ENCODE results near the gene SLC66A1.
"Not testable (repeated sequence)": the region's sequence is repeated elsewhere in the genome, so short reads cannot be mapped to it uniquely, and the experiment has no call there.

The SLC66A1 gene

DNA sequence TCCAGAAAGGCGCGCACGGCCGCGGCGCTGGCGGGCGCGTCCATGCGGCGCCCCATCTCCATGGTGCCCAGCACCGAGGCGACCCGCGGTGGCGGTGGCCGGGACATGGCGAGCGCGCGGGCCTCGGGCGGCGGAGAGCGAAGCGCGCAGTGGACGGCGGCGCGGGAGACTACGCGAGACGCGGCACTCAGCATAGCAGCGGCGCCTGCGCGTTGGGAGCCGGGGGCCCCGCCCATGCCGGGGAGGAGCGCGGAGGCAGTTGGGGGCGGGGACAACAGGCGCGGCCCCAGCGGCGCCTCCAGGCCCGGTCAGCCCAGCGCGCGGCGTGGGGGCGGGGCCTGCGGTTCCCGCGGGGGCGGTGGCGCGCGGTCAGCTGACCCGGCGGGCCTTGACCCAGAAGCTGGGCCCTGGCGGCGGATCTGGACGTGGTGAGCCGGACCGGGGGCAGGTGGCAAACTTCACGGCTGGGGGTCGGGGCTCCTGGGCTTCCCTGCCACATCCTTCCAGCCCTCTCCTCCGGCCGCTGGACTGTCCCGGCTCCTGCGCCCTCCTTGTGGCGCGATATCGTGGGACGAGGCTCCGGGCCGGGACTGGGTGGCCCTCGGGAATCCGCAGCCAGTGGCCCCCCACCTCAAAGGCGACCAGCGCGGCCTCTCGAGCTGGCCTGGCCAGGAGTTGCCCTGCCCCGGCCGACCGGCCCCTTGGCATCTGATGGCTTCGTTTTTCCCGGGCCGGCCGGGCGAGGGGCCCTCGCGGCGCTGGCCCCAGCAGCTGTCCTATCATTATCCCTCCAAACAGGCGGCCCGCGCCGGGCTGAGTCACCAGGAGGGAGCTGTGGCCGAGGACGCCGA is at the start of gene SLC66A1, which contains the start of gene AKR7A2:
TSS of gene SLC66A1 (plus strand) at position 396 of the 851 bp plus-strand sequence. CDS start 5,352 bp downstream, outside the sequence.
TSS of gene AKR7A2 (minus strand) at position 214 of the 851 bp plus-strand sequence. CDS start at position 194, 20 bp downstream.
- Histone ChIP-seq H2AFZ (ENCODE audit: low read length) (no peak within 1 kb of the TSS), H3K4me2 (ENCODE audit: low read length) (peak within 1 kb of the TSS; percentile 93), H3K79me2 (ENCODE audit: insufficient read depth, low read length) (no peaks in the 10 kb centered on the region), H3K36me3 (ENCODE audit: insufficient read depth, low read length) (peaks cover 11% of the 10 kb centered on the region; the same call in 1 of the 2 replicates), H3K27ac (ENCODE audit: low read depth, low read length, poor library complexity, severe bottlenecking) (peak within 1 kb of the TSS; percentile 88), H3K9me3 (ENCODE audit: low read length) (no peaks in the 10 kb centered on the region), H3K27me3 (ENCODE audit: insufficient read depth, low read length) (no peaks in the 10 kb centered on the region), H3K4me1 (ENCODE audit: insufficient read depth, low read length, severe bottlenecking) (peaks cover 59% of the 10 kb centered on the region), H3F3A (ENCODE audit: insufficient read depth, low read length) (no peaks in the 10 kb centered on the region), H3K9me2 (ENCODE audit: low read depth, low read length) (no peaks in the 10 kb centered on the region), H3K4me3 (ENCODE audit: low read depth, low read length, poor library complexity, severe bottlenecking) (peak within 1 kb of the TSS; percentile 90), H3K9ac (ENCODE audit: low read length) (peak within 1 kb of the TSS; percentile 96), H4K20me1 (ENCODE audit: insufficient read depth, low read length) (no peaks in the 10 kb centered on the region)
- TF ChIP-seq, protein P1, sequence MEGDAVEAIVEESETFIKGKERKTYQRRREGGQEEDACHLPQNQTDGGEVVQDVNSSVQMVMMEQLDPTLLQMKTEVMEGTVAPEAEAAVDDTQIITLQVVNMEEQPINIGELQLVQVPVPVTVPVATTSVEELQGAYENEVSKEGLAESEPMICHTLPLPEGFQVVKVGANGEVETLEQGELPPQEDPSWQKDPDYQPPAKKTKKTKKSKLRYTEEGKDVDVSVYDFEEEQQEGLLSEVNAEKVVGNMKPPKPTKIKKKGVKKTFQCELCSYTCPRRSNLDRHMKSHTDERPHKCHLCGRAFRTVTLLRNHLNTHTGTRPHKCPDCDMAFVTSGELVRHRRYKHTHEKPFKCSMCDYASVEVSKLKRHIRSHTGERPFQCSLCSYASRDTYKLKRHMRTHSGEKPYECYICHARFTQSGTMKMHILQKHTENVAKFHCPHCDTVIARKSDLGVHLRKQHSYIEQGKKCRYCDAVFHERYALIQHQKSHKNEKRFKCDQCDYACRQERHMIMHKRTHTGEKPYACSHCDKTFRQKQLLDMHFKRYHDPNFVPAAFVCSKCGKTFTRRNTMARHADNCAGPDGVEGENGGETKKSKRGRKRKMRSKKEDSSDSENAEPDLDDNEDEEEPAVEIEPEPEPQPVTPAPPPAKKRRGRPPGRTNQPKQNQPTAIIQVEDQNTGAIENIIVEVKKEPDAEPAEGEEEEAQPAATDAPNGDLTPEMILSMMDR (IDR thresholded peaks at IDR 0.05; ENCODE audit: low read length), result no peak
- no peak for TF ChIP-seq EZH2 (IDR thresholded peaks at IDR 0.05; ENCODE audit: borderline replicate concordance, low read length)

- Histone ChIP-seq H3K9ac (ENCODE audit: low read length) (no peak overlapping the region), H4K20me1 (ENCODE audit: insufficient read depth, low read length) (no peaks in the 10 kb centered on the region), H3F3A (ENCODE audit: insufficient read depth, low read length) (no peaks in the 10 kb centered on the region), H3K9me2 (ENCODE audit: low read depth, low read length) (no peaks in the 10 kb centered on the region), H3K36me3 (ENCODE audit: insufficient read depth, low read length) (peaks cover 32% of the 10 kb centered on the region), H3K4me1 (ENCODE audit: insufficient read depth, low read length, severe bottlenecking) (no peaks in the 10 kb centered on the region), H3K4me2 (ENCODE audit: low read length) (no peak overlapping the region), H3K27ac (ENCODE audit: low read depth, low read length, poor library complexity, severe bottlenecking) (no peak overlapping the region), H3K27me3 (ENCODE audit: insufficient read depth, low read length) (no peaks in the 10 kb centered on the region), H3K79me2 (ENCODE audit: insufficient read depth, low read length) (no peaks in the 10 kb centered on the region), H2AFZ (ENCODE audit: low read length) (no peak overlapping the region), H3K9me3 (ENCODE audit: low read length) (no peaks in the 10 kb centered on the region), H3K4me3 (ENCODE audit: low read depth, low read length, poor library complexity, severe bottlenecking) (no peak overlapping the region)
- TF ChIP-seq EZH2 (IDR thresholded peaks at IDR 0.05; ENCODE audit: borderline replicate concordance, low read length), result no peak
- TF ChIP-seq, protein P1 (IDR thresholded peaks at IDR 0.05; ENCODE audit: low read length), result no peak
These were observed 49.4 kb upstream of the SLC66A1 start for GRCh38 chr1:19262744-19263143.

DNA sequence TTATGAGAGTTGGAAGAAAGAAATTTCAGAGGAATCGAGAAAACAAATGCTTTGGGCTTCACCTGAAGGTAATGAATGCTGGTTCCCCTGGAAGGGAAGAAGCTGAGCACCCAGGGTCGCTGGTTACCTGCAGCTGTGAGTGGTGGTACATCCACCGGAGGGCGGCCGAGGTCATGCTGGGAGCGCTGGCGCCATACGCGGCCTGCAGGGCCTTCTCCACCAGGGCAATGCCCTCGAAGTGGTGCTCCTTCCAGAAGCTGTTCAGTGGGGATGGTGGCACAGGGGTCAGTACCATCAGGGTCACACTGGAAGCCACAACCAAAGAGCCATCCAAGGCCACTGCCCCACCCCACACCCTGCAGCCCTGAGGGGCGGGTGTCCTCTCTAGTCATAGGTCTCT is 43.7 kb upstream of the SLC66A1 start:
- no peaks in the 10 kb centered on the region for H3K4me1 ChIP-seq (ENCODE audit: insufficient read depth, low read length, severe bottlenecking)
- no peak overlapping the region for H3K27ac ChIP-seq (ENCODE audit: low read depth, low read length, poor library complexity, severe bottlenecking)
- no peak for TF ChIP-seq EZH2 (IDR thresholded peaks at IDR 0.05; ENCODE audit: borderline replicate concordance, low read length)
- TF ChIP-seq, protein P1 (IDR thresholded peaks at IDR 0.05; ENCODE audit: low read length), result no peak
- H3K9ac ChIP-seq (ENCODE audit: low read length), result no peak overlapping the region
- H3K4me3 ChIP-seq (ENCODE audit: low read depth, low read length, poor library complexity, severe bottlenecking), result no peak overlapping the region
- no peak overlapping the region for H2AFZ ChIP-seq (ENCODE audit: low read length)
- H3K79me2 ChIP-seq (ENCODE audit: insufficient read depth, low read length), result no peaks in the 10 kb centered on the region
- no peaks in the 10 kb centered on the region for H3K27me3 ChIP-seq (ENCODE audit: insufficient read depth, low read length)
- no peaks in the 10 kb centered on the region for H3K9me2 ChIP-seq (ENCODE audit: low read depth, low read length)
- no peaks in the 10 kb centered on the region for H3F3A ChIP-seq (ENCODE audit: insufficient read depth, low read length)
- H3K4me2 ChIP-seq (ENCODE audit: low read length), result no peak overlapping the region
- no peaks in the 10 kb centered on the region for H4K20me1 ChIP-seq (ENCODE audit: insufficient read depth, low read length)
- no peaks in the 10 kb centered on the region for H3K36me3 ChIP-seq (ENCODE audit: insufficient read depth, low read length)
- no peaks in the 10 kb centered on the region for H3K9me3 ChIP-seq (ENCODE audit: low read length)

DNA sequence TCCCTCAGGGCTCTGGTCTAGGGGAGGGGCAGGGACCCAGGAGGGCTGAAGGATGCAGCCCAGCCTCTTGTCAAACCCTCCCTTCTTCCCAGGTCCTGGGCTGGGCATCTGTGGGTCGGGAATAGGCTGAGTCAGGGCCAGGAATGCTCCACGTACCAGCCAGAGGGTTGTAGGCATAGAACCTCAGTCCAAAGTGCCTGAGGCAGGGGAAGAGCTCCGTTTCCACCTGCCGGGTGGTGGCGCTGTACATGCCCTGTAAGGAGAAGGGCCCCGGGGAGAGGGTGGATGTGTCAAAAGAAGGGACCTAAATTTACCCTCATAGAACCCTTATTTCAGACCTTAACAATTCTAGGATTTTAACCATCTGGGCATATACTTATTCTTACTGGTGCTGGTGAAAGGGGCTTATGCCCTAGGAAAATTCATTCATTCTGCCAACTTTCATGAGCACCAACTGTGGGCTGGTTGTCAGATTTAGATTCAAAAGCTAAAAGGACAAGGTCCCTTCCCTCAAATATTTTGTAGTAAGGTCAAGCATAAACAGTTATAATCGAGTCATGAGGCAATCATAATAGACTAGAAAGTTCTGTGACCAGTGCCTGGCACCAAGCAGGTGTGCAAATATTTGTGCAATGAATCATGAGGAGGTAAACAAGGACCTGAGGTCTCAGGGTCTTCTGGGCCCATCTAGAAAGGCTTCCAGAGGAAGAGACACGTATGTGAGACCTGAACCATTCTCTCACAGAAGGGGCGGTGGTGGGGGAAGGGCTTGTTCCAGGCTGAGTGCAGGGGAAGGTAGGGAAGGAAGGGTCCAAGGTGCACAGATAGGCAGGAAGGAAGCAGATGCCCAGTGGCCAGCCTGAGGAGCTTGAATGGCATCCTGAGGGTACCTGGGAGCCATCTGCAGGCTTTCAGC is 42.4 kb upstream of the SLC66A1 start:
- not testable (repeated sequence) for H3K4me1 ChIP-seq (ENCODE audit: insufficient read depth, low read length, severe bottlenecking); H2AFZ ChIP-seq (ENCODE audit: low read length); H3K27me3 ChIP-seq (ENCODE audit: insufficient read depth, low read length); H3K27ac ChIP-seq (ENCODE audit: low read depth, low read length, poor library complexity, severe bottlenecking); H3K9me3 ChIP-seq (ENCODE audit: low read length); H3F3A ChIP-seq (ENCODE audit: insufficient read depth, low read length); H3K4me3 ChIP-seq (ENCODE audit: low read depth, low read length, poor library complexity, severe bottlenecking); H3K36me3 ChIP-seq (ENCODE audit: insufficient read depth, low read length); H4K20me1 ChIP-seq (ENCODE audit: insufficient read depth, low read length); H3K9ac ChIP-seq (ENCODE audit: low read length); H3K4me2 ChIP-seq (ENCODE audit: low read length); H3K79me2 ChIP-seq (ENCODE audit: insufficient read depth, low read length); H3K9me2 ChIP-seq (ENCODE audit: low read depth, low read length)

DNA sequence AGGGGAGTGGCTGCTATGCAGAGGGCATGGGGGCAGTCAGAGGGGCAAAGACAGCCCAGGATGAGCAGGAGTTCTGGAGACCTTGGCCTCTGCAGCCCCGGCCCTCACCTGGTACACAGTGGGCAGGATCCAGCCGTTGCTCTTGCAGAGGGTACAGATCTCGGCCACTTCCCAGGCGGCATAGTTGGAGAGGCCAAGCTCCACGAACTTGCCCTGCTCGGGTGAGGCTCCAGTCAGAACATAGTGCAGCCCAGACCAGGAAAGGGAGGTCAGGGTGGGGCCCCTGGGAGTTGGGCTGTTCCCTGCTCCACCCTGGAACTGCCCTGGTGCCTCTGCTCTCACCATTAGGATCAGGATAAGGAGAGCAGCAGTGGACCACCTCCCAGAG is 41.8 kb upstream of the SLC66A1 start:
- not testable (repeated sequence) for H2AFZ ChIP-seq (ENCODE audit: low read length); H3K27ac ChIP-seq (ENCODE audit: low read depth, low read length, poor library complexity, severe bottlenecking); H3K36me3 ChIP-seq (ENCODE audit: insufficient read depth, low read length); H3K4me3 ChIP-seq (ENCODE audit: low read depth, low read length, poor library complexity, severe bottlenecking); H3K27me3 ChIP-seq (ENCODE audit: insufficient read depth, low read length); H4K20me1 ChIP-seq (ENCODE audit: insufficient read depth, low read length); H3K4me2 ChIP-seq (ENCODE audit: low read length); H3F3A ChIP-seq (ENCODE audit: insufficient read depth, low read length); H3K4me1 ChIP-seq (ENCODE audit: insufficient read depth, low read length, severe bottlenecking); H3K9me2 ChIP-seq (ENCODE audit: low read depth, low read length); H3K9me3 ChIP-seq (ENCODE audit: low read length); H3K9ac ChIP-seq (ENCODE audit: low read length); H3K79me2 ChIP-seq (ENCODE audit: insufficient read depth, low read length)

Data from OCI-LY1 (cell line).